IMR-90 (cell line): ENCODE data around the gene ANKHD1. TPM values are rescaled to one million over a fixed set of nuclear protein-coding genes. Genes with fewer than 3 reads are reported as not detected.

Experiments used
- ATAC-seq: fragments of 200-7000 bp; cut with Tn5 transposase; 2 replicates; pipeline ENCODE4 v1.9.1; 2020; ENCODE audit warnings: low read depth, mild to moderate bottlenecking, moderate library complexity
- BruUV-seq: library from RNA; stranded (reverse); fragments of 400-500 nt; replicated peaks from 2 replicates; lab custom pipeline; 2021; lab: Mats Ljungman, UMichigan
- CTCF ChIA-PET: fragments of 300-600 bp; formaldehyde crosslinking; extraction: SDS; loops from one replicate; lab custom pipeline; 2021; ENCODE audit warnings: antibody characterized with exemption; lab: Yijun Ruan, JAX
- POLR2A ChIA-PET: fragments of 300-600 bp; sonication (Branson Sonifier 250); formaldehyde crosslinking; loops from one replicate; lab custom pipeline; 2022; ENCODE audit warnings: antibody characterized with exemption; ENCODE audit not compliant: unreplicated experiment; lab: Charles Lee
- DNase-seq: peaks from one replicate; pipeline ENCODE4 v3.0.0; 2013
- H2AFZ ChIP-seq: replicated peaks from 2 replicates; pipeline ENCODE3; 2013; ENCODE audit warnings: low read length, mild to moderate bottlenecking; ENCODE audit not compliant: poor library complexity
- H2AK5ac ChIP-seq: 2 replicates; pipeline ENCODE4 v1.6.1; 2013; ENCODE audit warnings: low read depth, low read length, inconsistent platforms
- H2AK9ac ChIP-seq: replicated peaks from 2 replicates; pipeline ENCODE3; 2013; ENCODE audit warnings: mild to moderate bottlenecking, low read depth, low read length, moderate library complexity; ENCODE audit not compliant: poor library complexity
- H2BK120ac ChIP-seq: 2 replicates; pipeline ENCODE4 v1.6.1; 2013; ENCODE audit warnings: low read depth, low read length, inconsistent platforms
- H2BK15ac ChIP-seq: 3 replicates; pipeline ENCODE4 v1.6.1; 2013; ENCODE audit warnings: low read depth, low read length, inconsistent platforms
- H2BK20ac ChIP-seq: 2 replicates; pipeline ENCODE4 v1.6.1; 2013; ENCODE audit warnings: low read depth, mild to moderate bottlenecking, inconsistent platforms, low read length, moderate library complexity
- H2BK5ac ChIP-seq: 2 replicates; pipeline ENCODE4 v1.6.1; 2013; ENCODE audit warnings: mild to moderate bottlenecking, low read depth, low read length, inconsistent platforms; ENCODE audit not compliant: poor library complexity, severe bottlenecking
- H3K14ac ChIP-seq: replicated peaks from 2 replicates; pipeline ENCODE4 v1.6.1; 2013; ENCODE audit warnings: low read depth, low read length, inconsistent platforms
- H3K18ac ChIP-seq: 2 replicates; pipeline ENCODE4 v1.6.1; 2013; ENCODE audit warnings: low read depth, low read length, control low read depth
- H3K23ac ChIP-seq: 2 replicates; pipeline ENCODE4 v1.6.1; 2013; ENCODE audit warnings: low read depth, low read length, inconsistent platforms
- H3K27ac ChIP-seq: 2 replicates; pipeline ENCODE4 v1.5.1; 2013; ENCODE audit warnings: mild to moderate bottlenecking, control low read depth, low read length; ENCODE audit not compliant: insufficient read depth
- H3K27me3 ChIP-seq: 2 replicates; pipeline ENCODE4 v1.6.1; 2013; ENCODE audit warnings: low read length; ENCODE audit not compliant: control insufficient read depth, insufficient read depth
- H3K36me3 ChIP-seq: 2 replicates; pipeline ENCODE4 v1.6.1; 2013; ENCODE audit warnings: low read length, mixed read lengths; ENCODE audit not compliant: control insufficient read depth, insufficient read depth
- H3K4ac ChIP-seq: 2 replicates; pipeline ENCODE4 v1.6.1; 2013; ENCODE audit warnings: low read depth, low read length, inconsistent platforms
- H3K4me1 ChIP-seq: 2 replicates; pipeline ENCODE4 v1.6.1; 2013; ENCODE audit warnings: low read length, mixed read lengths; ENCODE audit not compliant: control insufficient read depth, insufficient read depth
- H3K4me2 ChIP-seq: 2 replicates; pipeline ENCODE4 v1.6.1; 2013; ENCODE audit warnings: low read depth, mild to moderate bottlenecking, control low read depth, low read length, moderate library complexity
- H3K4me3 ChIP-seq: 2 replicates; pipeline ENCODE4 v1.5.1; 2013; ENCODE audit warnings: low read depth, mild to moderate bottlenecking, control low read depth, low read length, moderate library complexity; ENCODE audit not compliant: insufficient read depth
- H3K56ac ChIP-seq: 2 replicates; pipeline ENCODE4 v1.6.1; 2013; ENCODE audit warnings: low read length, inconsistent platforms; ENCODE audit not compliant: insufficient read depth; ENCODE audit errors: extremely low read depth
- H3K79me1 ChIP-seq, 2 experiments: 2 replicates each; pipeline ENCODE4 v1.6.1; 2013; ENCODE audit warnings: low read length in 2 of 2, inconsistent platforms in 1 of 2, low read depth in 1 of 2
- H3K9ac ChIP-seq: 2 replicates; pipeline ENCODE4 v1.6.1; 2013; ENCODE audit warnings: low read depth, low read length, control low read depth
- H3K9me1 ChIP-seq: 2 replicates; pipeline ENCODE4 v1.6.1; 2013; ENCODE audit warnings: low read length, inconsistent platforms; ENCODE audit not compliant: insufficient read depth
- H3K9me3 ChIP-seq: 2 replicates; pipeline ENCODE4 v1.6.1; 2013; ENCODE audit warnings: low read length; ENCODE audit not compliant: control insufficient read depth, insufficient read depth
- H4K20me1 ChIP-seq: 2 replicates; pipeline ENCODE4 v1.6.1; 2013; ENCODE audit warnings: low read length, inconsistent platforms; ENCODE audit not compliant: insufficient read depth
- H4K5ac ChIP-seq: 2 replicates; pipeline ENCODE4 v1.6.1; 2013; ENCODE audit warnings: mild to moderate bottlenecking, low read depth, low read length, control low read depth
- H4K8ac ChIP-seq, 2 experiments: 2 replicates each; pipeline ENCODE4 v1.6.1; 2013; ENCODE audit warnings: low read depth in 2 of 2, low read length in 2 of 2, control low read depth in 1 of 2, inconsistent platforms in 1 of 2
- H4K91ac ChIP-seq: 2 replicates; pipeline ENCODE4 v1.6.1; 2013; ENCODE audit warnings: low read depth, low read length, inconsistent platforms; ENCODE audit not compliant: insufficient read depth
- FOS ChIP-seq: fragments of 150-350 bp; IDR thresholded peaks from 2 replicates; pipeline ENCODE4 v1.6.1; 2016; ENCODE audit warnings: low read depth, low read length
- MAZ ChIP-seq: IDR thresholded peaks from 2 replicates; pipeline ENCODE4 v1.6.1; 2012; ENCODE audit warnings: low read depth, mild to moderate bottlenecking, low read length, improper control_type of control experiment, moderate library complexity, borderline replicate concordance
- WGBS, 2 experiments: methylation state at CpG; one replicate each; pipeline versions ENCODE4 v1.1.5 to v1.1.7; 2013; ENCODE audit warnings: missing lambda C conversion rate in 2 of 2; ENCODE audit not compliant: insufficient read length in 1 of 2; ENCODE audit errors: extremely low coverage in 2 of 2; 5-methylcytosine and 5-hydroxymethylcytosine counted together
- dilution Hi-C: fragments of 300-500 bp; cut with HindIII; formaldehyde crosslinking; loops from one replicate; pipeline ENCODE4 v1.14.3; 2018; ENCODE audit warnings: low sequenced_read_pairs; ENCODE audit not compliant: unreplicated experiment
- in situ Hi-C: fragments of 300-500 bp; cut with MboI; formaldehyde crosslinking; loops from 3 replicates; pipeline ENCODE4 v1.14.3; 2019; ENCODE audit warnings: low sequenced_read_pairs, inconsistent platforms, mixed read lengths
- intact Hi-C: fragments of 100-400 bp; cut with micrococcal nuclease; formaldehyde crosslinking; loops from 2 replicates; pipeline ENCODE4 v1.10.0; 2022
- polyA plus RNA-seq, 3 experiments: library from polyadenylated mRNA; depleted of rRNA; stranded (reverse); fragments of >200 nt; gene quantifications; 2 replicates each; pipeline ENCODE4 v1.2.3, GENCODE V29; 2012; ENCODE audit warnings: low replicate concordance in 1 of 3
- total RNA-seq: library from RNA; depleted of rRNA; stranded (reverse); fragments of >200 nt; gene quantifications from 2 replicates; pipeline ENCODE4 v1.2.3, GENCODE V29; 2012

The ANKHD1 gene
- total and polyA plus RNA-seq, 2 of the 4 experiments (the other 2 are of a cell fraction): 32.1 to 36.7 TPM

- CTCF ChIA-PET: no interaction called here
- no peak overlapping the region for H2AFZ ChIP-seq
- in situ Hi-C loops (no loop called here), intact Hi-C loops (no loop called here), dilution Hi-C loops (no loop called here)
- H3K27me3 ChIP-seq: no peaks in the 10 kb centered on the region
- peaks cover 0 to 2% of the 10 kb centered on the region in 2 experiments; a peak in 2 of 4 replicates for H3K79me1 ChIP-seq
- H4K5ac ChIP-seq: no peak overlapping the region
- POLR2A ChIA-PET: no interaction called here
- H3K56ac ChIP-seq: no peak overlapping the region
- WGBS, 2 experiments: no CpG with 5 or more reads among the region's 2 CpGs
- H3K9me1 ChIP-seq: 0 out of 2 replicates have a peak, but pooled peaks cover 2% of the 10 kb centered on the region
- H3K36me3 ChIP-seq: peaks cover 14% of the 10 kb centered on the region
- no peak overlapping the region for H4K8ac ChIP-seq
- no peak overlapping the region for H4K91ac ChIP-seq
- H3K23ac ChIP-seq: no peak overlapping the region
- no peak for ATAC-seq
- no peak overlapping the region for H3K18ac ChIP-seq
- H2BK5ac ChIP-seq: no peak overlapping the region
- H3K9me3 ChIP-seq: no peaks in the 10 kb centered on the region
- H2AK9ac ChIP-seq: no peak overlapping the region
- no peak for TF ChIP-seq MAZ
- no peak for TF ChIP-seq FOS
- no peaks in the 10 kb centered on the region for H3K4me1 ChIP-seq
- no peaks in the 10 kb centered on the region for H4K20me1 ChIP-seq
- H2BK120ac ChIP-seq: no peak overlapping the region
- H2BK15ac ChIP-seq: no peak overlapping the region
- no peak overlapping the region for H3K9ac ChIP-seq
- H3K4me3 ChIP-seq: no peak overlapping the region
- no peak overlapping the region for H3K14ac ChIP-seq
- H3K4ac ChIP-seq: no peak overlapping the region
- H3K4me2 ChIP-seq: no peak overlapping the region
- no peak for DNase-seq
- BruUV-seq: no TSS peak
- no peak overlapping the region for H2AK5ac ChIP-seq
- H3K27ac ChIP-seq: no peak overlapping the region
- no peak overlapping the region for H2BK20ac ChIP-seq
These were observed 101.2 kb downstream of the ANKHD1 start for GRCh38 chr5:140502834-140503233.
